22Rv1 (cell line): ENCODE measurements around the gene COL4A1.

Source experiments
- H3K27ac ChIP-seq: fragments of 450-650 bp; 2 replicates; pipeline ENCODE4 v1.5.1; 2017
- ZFX ChIP-seq: fragments of 450-650 bp; IDR thresholded peaks from 2 replicates; pipeline ENCODE4 v1.6.1; 2017; ENCODE audit warnings: antibody characterized with exemption, borderline replicate concordance
- TF ChIP-seq, protein P1 (sequence below): fragments of 450-650 bp; IDR thresholded peaks from 2 replicates; pipeline ENCODE4 v1.5.1; 2017; ENCODE audit warnings: mild to moderate bottlenecking

The COL4A1 gene

DNA sequence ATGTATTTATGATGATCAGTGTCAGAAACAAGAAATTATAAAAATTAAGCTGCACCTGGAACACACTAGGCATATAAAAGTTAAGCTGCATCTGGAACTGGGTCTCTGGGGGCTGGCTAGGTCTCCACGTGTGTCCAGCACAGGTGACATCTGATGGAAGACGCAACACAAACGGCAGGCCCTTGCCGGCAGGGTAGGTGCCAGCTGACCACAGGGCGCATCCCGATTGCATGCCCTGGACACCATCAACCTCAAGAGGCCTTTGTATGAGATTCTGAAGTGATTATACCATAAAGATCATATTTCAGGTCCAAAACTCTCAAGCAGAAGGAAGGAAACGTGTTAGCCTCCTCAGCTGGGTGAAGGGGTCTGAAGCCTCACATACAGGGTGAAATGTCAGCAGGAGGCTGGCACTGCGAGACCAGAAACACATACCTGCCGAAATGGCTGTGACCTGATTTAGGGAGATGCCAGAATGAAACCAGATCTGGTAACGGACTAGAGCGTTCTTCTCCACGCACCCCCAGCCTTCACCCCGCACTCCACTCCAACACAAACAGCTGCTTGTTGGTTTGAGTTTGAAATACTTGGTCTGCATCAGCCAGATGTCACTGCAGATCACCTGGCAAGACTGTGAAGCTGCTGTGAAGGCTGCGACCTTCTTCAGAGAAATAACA is 37.3 kb downstream of the COL4A1 start:
- H3K27ac ChIP-seq = no peak overlapping the region
- TF ChIP-seq, protein P1, sequence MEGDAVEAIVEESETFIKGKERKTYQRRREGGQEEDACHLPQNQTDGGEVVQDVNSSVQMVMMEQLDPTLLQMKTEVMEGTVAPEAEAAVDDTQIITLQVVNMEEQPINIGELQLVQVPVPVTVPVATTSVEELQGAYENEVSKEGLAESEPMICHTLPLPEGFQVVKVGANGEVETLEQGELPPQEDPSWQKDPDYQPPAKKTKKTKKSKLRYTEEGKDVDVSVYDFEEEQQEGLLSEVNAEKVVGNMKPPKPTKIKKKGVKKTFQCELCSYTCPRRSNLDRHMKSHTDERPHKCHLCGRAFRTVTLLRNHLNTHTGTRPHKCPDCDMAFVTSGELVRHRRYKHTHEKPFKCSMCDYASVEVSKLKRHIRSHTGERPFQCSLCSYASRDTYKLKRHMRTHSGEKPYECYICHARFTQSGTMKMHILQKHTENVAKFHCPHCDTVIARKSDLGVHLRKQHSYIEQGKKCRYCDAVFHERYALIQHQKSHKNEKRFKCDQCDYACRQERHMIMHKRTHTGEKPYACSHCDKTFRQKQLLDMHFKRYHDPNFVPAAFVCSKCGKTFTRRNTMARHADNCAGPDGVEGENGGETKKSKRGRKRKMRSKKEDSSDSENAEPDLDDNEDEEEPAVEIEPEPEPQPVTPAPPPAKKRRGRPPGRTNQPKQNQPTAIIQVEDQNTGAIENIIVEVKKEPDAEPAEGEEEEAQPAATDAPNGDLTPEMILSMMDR = no peak
- TF ChIP-seq ZFX = no peak

DNA sequence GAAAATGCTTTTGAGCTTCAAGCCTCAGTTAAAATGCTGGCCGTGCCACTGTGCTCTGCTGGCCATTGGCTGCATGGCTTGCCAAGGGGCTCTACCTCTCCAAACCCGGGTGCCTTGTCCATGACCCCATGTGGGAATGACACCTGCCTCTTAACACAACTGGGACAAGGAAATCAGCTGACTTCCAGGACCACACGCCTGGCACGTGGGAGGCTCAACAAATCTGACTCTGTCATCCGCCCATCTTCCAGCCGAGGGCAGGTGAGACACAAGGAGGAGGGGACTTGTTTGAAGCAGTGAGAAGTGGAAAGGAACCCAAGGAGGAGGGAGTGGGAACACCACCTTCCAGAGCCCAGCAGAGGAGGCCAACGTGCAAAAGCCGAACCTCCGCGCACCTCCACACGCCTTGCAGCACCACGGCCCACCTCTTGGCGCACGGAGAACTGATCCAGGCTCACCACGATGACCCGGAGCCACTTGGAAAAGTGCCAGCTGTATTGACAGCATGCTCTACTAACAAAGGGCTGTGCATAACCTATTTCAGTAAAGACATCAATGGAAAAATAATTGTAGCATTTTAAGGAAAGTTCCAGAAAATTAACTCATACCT is 38.3 kb downstream of the COL4A1 start:
- H3K27ac ChIP-seq = no peak overlapping the region
- TF ChIP-seq ZFX = no peak
- TF ChIP-seq, protein P1 = no peak

DNA sequence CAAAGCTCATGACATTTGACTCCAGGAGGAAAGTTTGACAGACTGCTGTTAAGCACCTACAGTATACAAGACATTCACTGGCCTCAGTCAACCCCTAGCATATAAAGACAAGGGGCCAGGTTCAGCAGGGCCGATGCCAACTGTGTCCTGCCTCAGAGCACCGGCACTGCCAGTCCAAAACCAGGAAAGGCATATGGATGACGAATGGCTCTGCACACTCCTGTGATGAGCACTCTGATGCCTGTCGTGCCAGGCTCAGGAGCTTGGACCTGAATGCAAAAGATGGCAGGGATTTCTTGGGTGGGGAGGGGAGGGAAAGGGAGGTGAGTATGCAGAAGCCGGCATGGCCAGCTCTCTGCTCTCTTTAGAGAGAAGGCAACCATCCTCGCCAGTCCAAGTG is 38.9 kb downstream of the COL4A1 start:
- no peak for TF ChIP-seq ZFX
- TF ChIP-seq, protein P1 = no peak
- no peak overlapping the region for H3K27ac ChIP-seq

DNA sequence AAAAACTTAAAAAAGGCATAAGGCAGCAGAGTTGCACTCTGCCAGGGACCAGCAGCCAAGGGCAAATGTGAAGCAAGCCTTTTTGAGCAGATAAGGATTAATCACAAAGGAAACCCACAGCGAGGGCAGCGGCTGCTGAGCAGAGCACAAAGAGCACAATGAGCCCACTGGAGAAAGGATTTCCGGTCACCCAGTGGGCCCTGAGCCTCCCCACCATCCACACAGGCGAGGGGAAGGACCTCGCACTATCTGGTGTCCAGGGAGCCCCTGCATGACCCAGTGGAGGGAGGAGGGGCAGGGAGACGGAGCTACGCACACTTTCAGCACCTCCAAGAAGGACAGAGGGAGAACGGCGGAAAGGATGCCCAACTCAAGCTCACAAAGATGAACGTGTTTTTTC is 40.0 kb downstream of the COL4A1 start:
- TF ChIP-seq, protein P1 = no peak
- TF ChIP-seq ZFX = no peak
- H3K27ac ChIP-seq = no peak overlapping the region

DNA sequence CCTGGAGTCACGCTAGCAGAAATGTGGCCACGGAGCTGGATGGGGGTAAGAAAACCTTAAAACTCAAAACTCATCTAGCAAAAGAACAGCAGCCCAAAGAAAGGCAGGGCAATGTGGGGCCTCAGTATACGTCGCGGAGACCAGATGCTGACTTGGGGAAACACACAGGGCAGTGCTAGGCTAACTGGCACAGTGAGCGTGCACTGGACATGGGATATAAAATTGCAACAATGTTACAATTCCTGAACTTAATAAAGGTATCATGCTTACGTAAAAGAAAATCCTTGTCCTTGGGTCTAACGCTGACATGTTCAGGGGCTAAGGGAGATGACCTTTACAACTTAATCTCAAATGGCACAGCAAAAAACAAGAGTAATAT is 40.5 kb downstream of the COL4A1 start:
- no peak overlapping the region for H3K27ac ChIP-seq
- TF ChIP-seq ZFX = no peak
- TF ChIP-seq, protein P1 = no peak

DNA sequence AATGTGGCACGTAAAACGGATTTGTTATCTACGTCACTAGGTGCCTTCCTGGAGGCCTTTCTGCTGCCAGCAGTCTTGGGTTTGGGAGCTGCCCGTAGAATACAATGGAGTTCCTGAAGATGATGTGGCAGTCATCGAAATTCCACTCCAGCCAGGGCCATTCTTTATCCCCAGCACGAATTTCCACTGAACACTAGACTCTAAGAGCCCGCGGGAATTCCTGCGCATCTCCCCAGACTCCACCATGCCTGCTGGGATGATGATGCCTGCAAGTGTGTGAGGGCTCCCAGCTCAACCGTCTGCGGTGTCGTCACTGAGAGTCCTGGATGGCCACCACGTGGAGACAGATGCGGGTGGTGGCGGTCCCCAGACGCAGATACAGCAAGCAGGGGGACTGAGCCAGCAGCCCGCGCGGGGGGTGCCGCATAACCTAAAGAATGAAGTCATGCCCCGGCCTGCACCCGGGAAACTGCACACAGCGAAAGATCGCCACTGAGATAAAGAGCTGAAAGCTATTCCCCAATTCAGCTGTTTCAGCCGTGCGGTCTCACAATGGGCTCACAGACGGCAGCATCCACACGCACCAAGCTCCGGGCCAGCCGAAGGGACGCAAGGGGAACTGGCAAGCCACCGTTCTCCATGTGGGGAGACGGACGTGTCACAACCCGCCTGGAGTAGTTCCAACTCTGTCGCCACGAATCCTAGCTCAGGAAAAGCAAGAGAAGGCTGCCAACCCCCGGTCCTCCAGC is 41.1 kb downstream of the COL4A1 start:
- H3K27ac ChIP-seq = no peak overlapping the region
- TF ChIP-seq ZFX = no peak
- TF ChIP-seq, protein P1 = no peak

DNA sequence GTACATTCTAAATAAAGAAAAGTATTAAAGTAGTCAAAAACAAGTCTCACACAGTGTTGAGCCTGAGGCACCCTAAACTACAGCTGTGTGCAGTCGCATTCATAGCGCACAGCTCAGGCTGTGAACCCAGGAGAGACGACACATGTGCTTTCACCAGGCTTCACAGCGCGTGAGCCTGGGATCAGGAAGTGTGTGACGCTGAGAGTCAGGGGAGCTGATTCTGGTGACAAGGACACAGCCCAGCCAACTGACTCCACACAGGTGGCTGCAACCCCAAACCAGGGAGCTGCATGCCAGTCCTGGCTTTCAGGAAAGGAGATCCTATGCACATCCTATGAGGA is 41.6 kb downstream of the COL4A1 start:
- no peak for TF ChIP-seq ZFX
- TF ChIP-seq, protein P1 = no peak
- H3K27ac ChIP-seq = no peak overlapping the region
